ENCODE results near the gene ZSCAN10.
A peak's percentile ranks its signal among the peaks of the same experiment; 100 is the strongest.

ZSCAN10 gene

DNA sequence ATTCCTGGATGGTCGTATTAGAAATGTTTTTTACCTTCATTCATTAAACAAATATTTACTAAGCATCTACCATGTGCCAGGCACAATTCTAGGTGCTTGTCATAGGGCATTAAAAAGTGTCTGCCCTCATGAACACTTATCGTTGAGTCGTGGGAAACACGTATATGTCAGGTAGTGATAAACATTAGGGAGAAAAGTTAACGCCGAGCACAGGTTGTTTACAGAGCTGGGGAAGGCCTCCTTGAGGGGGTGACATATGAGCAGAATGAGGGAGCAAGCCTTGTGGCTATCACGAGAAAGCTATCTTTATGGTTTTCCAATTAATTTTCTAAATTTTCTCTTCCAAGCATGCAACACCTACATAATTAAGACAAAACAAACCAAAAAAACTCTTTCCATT, 34.8 kb upstream of the ZSCAN10 start:
- no peak for DNase-seq

DNA sequence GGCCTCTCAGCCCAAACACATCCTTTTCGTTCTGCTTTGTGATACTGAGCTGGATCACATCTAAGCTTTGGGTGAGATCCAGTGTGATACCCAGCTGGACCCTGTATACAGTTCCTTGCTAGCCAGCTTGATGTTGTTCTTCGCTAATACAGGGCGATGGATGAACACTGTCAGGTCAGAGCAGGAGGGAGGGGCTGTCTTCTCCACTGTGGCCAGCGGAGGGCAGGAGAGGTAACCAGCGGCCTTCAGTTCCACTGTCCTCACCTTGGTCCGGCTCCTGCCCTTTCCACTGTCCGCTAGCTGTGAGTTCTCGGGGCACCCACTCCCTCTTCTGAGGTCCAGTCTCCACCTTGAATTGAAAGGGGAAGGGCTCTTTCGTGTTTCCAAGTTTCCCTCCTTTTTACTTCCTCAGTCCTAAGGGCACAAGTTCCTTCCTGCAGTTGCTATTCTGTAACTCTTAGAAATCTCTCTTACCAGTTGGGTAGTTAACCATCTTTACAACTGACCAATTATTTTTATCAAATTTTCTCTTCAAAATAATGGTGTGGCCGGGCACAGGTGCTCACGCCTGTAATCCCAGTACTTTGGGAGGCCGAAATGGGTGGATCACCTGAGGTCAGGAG, 32.8 kb upstream of the ZSCAN10 start:
- DNase-seq: no peak

DNA sequence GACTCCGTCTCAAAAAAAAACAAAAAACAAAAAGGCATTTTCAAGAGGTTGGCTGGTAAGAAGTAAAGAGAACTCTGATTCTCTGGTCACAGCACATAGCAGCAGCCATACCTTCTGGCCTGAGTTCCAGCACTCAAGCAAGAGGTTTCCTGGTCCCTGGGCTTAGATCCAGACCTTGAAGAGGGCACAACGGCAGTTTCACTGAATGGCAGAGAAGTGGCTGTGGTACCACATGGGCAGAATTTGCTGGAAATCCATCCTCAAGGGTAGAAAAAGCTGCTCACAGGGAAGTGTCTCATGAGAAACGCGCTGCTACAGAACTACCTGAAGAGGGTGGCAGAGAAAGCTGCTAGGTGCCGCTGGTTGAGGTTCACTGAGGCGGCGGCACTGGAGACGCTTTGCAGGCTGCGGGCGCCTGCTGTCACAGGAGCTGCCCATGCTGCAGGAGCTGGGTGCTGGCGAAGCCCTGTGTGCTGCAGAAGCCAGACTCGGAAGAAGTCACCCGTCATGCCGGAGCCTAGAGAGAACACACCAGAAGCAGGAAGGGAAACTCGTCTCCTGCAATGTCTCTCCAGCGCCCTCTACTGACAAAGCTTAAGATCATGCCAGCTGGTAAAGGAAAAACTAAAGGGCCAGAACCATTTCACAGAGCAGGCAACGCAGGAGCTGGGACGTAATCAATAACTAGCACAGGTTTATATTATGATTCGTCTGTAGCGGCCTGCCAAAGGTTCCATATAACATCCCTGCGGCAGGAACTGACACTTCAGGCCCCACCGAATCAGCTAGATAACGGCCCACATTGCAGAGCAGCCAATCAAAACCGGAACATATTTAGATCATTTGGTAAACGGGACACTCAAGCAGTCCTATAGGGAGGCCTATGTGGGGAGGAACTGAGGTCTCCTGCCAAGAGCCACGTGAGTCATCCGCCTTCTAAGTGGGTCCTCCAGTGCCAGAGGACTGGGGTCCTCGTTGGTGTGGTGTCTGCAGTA, 30.3 kb upstream of the ZSCAN10 start:
- no peak for DNase-seq

DNA sequence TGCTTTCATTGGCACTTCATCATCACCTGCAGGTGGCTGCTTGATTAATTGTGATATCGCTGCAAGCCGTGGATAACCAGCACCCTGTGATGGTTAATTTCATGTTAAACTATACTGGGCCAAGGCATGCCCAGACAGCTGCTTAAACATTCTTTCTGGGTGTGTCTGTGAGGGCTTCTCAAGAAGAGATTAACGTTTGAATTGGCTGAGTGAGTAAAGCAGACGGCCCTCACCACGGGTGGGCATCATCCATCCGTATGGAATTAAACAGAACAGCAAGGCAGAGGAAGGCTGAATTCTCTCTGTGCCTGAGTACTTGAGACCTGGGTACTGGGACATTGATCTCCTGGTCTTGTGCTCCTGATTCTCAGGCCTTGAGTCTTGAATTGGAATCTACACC, 28.7 kb upstream of the ZSCAN10 start:
- DNase-seq: no peak

DNA sequence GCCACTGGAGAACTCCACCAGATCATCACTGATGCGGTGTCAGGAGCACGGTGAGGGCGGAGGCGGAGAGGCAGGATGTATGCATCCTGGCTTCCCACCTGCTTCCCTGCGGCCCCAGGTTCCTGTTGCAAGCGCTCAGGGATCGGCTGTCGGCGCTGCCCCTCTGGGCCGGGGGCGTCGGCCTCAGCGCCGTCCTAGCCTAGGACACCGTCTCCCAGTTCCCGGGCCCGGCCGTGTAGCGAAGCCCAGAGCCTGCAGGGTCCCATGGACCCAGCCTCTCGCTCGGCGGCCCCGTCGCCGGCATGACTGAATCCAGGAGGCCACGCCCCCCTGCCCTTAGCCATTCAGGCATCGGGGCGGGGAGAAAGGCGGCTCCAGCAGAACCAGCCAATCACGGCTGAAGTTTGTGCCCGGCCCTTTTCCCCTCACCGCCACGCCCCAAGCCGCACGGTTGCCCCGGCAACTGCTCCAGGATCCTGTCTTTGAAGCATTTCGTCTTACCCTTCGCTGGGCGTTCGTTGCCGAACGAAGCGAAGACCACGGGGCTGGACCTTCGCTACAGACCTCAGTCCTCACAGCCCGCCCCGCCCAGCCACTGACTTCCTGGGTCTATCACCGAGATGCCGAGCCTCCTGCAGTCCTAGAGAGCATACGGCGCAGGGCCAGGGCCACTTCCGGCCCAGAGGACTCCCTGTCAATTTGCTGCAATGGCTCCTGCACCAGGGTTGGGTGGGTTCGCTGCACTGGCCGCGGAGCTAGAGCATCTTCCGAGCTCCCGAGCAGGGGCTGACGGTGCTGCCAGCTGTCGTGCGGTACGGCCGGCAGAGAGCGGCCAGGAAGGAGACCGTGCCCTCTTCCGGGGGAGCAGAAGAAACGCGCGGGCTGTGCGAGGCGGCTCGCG, 25.1 kb upstream of the ZSCAN10 start:
- peak; percentile 86 for DNase-seq

DNA sequence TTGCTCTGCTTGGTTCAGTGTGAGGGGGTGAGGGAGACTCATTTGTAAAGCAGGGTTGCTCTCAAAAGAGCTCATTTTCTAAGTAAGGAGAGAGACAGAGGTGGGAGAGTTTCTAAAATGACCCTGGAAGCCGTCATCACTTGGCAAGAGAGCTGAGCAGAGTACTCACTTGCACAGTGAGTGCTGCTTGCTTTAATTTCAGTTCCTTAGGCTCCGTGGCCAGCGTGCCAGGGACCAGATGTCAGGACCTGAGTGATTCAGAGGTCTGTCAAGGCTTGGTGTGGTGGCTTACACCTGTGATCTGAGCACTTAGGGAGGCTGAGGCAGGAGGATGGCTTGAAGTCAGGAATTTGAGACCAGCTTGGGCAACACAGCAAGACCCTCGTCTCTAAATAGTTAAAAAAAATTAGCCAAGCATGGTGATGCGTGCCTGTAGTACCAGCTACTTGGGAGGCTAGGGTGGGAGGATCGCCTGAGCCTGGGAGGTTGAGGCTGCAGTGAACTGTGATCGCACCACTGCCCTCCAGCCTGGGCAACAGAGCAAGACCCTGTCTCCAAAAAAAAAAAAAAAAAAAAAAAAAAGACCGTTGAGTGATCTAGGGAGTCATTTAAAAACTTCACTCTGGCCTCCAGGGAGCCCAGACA, 24.0 kb upstream of the ZSCAN10 start:
- no peak for DNase-seq

DNA sequence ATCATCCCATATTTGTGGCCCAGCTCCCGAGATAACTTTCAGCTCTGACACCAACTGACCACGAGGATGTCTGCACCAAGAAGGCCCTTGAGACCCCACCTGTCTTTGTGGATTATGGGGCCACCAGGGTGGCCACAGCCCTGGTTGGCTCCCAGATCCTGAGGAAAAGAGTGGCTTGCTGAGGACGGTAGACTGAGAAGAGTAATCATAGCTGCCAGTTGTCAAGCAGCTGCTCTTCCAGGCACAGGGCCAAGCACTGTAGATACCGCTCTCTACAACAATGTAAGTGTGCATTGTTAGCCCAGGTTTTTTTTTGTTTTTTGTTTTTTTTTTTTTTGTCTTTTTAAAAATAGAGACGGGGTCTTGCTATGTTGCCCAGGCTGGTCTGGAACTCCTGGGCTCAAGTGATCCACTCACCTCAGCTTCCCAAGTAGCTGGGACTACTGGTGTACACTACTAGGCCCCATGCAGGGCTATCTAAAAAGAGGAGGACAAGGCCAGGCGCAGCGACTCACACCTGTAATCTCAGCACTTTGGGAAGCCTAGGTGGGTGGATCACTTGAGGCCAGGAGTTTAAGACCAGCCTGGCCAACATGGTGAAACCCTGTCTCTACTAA, 22.9 kb upstream of the ZSCAN10 start:
- no peak for DNase-seq

GRCh38 chr16:3120435-3120834, 21.3 kb upstream of the ZSCAN10 start:
- no peak for DNase-seq

DNA sequence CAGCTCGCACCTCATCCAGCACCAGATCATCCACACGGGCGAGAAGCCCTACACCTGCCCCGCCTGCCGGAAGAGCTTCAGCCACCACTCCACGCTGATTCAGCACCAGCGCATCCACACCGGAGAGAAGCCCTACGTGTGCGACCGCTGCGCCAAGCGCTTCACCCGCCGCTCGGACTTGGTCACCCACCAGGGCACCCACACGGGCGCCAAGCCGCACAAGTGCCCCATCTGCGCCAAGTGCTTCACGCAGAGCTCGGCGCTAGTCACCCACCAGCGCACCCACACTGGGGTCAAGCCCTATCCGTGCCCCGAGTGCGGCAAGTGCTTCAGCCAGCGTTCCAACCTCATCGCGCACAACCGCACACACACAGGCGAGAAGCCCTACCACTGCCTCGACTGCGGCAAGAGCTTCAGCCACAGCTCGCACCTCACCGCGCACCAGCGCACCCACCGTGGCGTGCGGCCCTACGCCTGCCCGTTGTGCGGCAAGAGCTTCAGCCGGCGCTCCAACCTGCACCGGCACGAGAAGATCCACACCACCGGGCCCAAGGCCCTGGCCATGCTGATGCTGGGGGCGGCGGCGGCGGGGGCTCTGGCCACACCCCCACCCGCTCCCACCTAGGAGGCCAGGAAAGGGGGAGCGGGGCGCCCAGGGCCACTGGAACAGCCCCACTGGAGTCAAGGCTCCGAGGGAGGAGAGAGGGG, 20.8 kb upstream of the ZSCAN10 start:
- DNase-seq: no peak

GRCh38 chr16:3119286-3119685, 20.2 kb upstream of the ZSCAN10 start:
- no peak for DNase-seq

GRCh38 chr16:3118846-3119245, 19.8 kb upstream of the ZSCAN10 start:
- no peak for DNase-seq

DNA sequence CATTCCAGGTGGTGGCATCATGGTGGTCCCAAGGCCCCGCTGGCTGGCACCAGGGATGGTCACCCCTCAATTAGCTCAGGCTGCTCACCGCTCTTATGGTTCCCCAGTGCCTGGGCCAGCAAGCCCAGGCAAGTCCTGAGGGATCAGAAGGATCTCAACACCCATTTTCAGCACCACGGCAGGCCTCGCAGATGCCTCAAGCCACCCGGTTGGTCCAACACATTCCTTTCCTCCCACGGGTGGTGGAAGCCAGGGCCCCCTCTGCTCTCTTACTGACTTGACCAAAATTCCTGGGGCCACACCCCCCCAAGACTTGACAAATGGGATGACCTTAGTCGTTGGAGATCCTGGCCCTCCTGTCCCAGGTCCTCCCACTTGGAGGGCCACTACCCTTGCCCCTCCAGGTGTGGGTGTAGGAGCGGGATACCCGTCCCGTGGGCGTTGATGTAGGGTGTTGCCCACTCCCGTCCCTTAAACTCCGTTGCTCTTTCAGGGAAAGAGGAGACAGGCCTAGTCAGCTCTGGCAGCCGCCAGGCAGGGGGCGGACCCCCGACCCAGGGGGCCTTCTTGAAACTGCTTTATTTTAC, 19.2 kb upstream of the ZSCAN10 start:
- DNase-seq: no peak

- DNase-seq: no peak
These were observed 16.5 kb upstream of the ZSCAN10 start for GRCh38 chr16:3115561-3115960.

DNA sequence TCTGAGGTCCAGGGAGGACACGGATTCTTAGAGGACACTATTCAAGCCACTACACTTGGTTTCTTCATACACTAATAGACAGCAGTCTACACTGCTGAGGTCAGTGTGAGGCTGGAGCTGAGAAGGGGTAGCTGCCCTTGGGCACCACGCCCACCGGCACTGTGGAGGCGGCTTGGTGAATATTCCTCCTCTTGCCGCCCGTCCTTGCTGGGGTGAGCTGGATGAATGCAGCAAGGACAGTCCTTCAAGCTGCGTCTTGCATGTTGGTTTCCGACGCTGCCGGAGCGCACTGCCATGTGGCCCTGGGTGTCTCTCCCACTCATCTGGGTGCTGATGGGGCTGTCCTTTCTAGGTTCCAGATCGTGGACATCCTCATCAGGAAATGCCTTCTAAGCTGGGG, 15.9 kb upstream of the ZSCAN10 start:
- DNase-seq: no peak

- no peak for DNase-seq
These were observed 14.8 kb upstream of the ZSCAN10 start for GRCh38 chr16:3113765-3114479.

- DNase-seq: no peak
These were observed 13.9 kb upstream of the ZSCAN10 start for GRCh38 chr16:3112881-3113574.

- DNase-seq: no peak
These were observed 13.2 kb upstream of the ZSCAN10 start, which contains the start of gene ZNF205 for GRCh38 chr16:3112058-3112880. Gene ZNF205, plus strand, starts transcription at chr16:3112586. Its CDS starts 845 bp downstream, at chr16:3113431.

DNA sequence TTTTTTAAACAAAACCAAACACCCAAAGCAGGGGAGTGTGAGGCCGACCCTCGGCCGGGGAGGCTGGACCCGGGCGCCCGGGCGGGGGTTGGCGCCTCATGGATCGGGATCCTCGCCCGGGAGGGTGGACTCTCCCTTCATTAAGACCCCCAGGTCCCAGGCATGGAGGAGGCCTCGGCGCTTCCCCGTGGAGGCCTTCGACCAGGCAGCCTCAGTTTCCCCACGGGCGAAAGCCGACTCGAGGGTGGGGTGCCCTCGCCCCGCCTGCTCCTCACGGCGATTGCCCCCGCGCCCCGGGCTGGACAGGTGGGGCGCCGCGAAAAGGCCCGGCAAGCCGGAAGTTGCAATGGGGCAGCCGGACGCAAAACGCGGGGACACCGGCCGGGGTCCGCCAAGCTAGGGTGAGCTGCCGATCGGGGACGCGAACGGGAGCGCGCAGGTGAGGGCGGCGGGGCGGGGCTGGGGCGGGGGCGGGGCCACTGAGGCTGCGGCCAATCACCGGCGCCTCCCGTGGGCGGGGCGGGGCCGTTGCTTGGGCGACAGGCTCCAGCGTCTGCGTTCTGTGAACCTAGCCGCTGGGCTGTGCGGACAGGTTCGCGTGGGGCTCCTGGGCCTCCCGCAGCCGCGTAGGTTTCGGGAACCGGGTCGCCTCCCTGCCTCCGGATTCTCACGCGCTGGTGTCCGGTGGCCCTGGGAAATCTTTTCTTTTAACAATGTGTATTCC, 7.3 kb upstream of the ZSCAN10 start:
- DNase-seq: peak; percentile 40
